HG02623 (cell line): ENCODE measurements around the gene AP5B1.

Experiments used
- ATAC-seq: cut with Tn5 transposase; IDR thresholded peaks from one replicate; pipeline ENCODE4 v1.9.1; 2021; ENCODE audit warnings: moderate library complexity; ENCODE audit not compliant: unreplicated experiment

AP5B1 gene

GRCh38 chr11:65786786-65787636 lies 6.2 kb upstream of the AP5B1 start, which contains the start of gene OVOL1:
TSS of gene OVOL1 (plus strand) at chr11:65787063. CDS start at chr11:65787374, 311 bp downstream.
- no peak for ATAC-seq

DNA sequence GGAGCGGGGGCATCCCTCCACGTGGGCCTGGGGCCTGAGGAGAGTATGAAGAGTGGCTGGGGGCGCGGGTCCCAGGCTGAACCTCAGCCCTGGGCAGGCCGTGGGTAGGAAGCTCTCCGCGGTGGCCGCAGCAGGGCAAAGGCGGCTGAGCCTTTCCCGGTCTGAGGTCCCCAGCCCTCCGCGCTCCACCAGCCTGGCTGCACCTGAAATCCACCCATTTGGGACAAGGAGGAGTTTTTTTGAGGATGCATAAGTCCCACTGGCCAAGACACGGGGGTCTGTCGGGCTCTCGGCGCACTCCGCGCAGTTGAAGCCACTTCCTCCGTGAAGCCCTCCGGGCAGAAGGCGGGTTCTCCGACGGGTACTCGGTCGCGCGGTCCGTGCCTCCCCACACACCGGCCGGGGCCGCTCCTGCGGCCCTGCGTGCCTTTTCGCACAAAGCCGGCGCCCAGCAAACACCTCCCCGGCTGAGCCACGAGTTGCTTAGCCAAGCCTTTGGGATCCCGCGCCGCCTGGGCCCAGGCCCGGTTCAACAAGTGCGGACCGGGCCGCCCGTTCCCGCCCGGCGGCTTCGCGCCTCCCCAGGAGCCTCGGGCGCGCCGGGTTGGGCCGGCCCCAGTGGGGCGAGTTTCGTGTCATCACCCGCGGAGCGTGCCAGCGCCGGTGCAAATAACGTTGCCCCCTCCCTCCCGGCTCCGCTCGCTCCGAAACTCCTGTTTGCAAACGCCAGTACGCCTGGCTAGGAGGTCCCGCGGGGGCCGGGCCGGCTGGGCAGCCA lies 5.4 kb upstream of the AP5B1 start:
- ATAC-seq = no peak

DNA sequence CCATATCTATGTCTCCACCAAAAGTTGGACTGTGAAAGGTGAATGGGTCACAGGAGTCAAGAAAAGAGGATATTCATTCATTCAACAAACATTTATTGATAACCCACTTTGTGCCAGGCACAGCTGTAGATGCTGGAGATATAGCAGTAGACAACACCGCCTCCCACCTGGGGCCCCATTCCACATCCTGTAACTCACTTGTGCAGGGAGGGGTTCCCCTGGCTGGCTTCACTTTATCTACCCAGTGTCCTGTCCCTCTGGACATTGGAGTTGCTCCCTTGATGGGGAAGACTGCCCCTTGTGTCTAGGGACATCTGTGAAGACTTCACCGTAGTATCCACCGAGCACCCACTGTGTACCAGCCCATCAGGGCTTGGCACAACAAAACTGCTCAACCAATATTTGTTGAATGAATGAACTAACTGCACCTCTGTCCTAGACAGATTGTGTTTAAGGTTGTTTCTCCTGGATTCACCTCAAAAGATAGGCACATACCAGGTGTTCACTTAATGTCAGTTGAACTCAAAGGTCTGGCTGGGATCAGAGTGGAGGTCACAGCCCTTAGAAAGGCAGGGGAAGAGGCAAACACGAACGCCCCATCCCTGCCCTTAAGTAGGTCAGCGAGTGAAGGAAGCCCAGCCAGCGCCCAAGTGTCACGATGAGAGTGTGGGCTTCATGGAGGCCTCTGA lies 4.7 kb upstream of the AP5B1 start:
- ATAC-seq = no peak

GRCh38 chr11:65782816-65783228 lies 2.0 kb upstream of the AP5B1 start:
- no peak for ATAC-seq

DNA sequence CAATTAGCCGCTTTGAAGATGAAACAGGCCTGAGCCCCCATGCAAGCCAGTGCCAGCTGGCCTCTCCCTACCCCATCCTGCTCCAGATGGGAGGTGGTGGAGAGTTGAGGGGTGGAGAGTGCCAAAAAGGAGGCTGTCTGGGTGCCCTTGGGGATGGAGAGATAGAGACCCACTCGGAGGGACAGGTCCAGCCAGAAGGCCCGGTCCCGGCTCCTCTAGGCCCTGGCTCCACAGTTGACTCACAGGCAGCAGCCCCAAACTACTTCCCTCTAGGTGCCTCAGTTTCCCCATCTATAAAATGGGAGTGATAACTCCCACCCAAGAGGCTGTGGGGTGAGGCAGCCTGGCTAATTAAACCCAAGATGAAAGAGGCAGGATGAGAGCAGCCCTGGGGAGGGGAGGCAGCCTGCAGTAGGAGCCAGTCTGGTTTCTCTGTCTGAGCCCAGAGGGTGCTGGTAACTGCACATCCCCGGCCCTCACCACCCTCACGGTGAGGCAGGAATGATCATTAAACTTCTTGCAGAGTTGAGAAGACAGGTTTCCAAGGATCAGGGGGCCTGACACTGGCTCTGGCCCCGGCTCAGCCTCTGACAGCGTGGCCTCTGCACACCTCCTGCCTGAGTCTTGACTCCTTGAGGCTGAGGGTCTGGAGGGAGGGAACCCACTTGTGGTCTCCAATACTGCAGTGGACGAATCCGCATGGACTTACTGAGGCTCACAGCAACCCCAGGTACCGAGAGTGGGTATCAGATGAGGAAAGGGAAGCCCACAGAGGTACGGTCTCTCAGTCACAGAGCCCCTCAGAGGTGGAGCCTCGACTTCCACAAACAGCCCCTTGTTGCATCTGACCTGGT lies 1.4 kb upstream of the AP5B1 start:
- ATAC-seq = no peak

DNA sequence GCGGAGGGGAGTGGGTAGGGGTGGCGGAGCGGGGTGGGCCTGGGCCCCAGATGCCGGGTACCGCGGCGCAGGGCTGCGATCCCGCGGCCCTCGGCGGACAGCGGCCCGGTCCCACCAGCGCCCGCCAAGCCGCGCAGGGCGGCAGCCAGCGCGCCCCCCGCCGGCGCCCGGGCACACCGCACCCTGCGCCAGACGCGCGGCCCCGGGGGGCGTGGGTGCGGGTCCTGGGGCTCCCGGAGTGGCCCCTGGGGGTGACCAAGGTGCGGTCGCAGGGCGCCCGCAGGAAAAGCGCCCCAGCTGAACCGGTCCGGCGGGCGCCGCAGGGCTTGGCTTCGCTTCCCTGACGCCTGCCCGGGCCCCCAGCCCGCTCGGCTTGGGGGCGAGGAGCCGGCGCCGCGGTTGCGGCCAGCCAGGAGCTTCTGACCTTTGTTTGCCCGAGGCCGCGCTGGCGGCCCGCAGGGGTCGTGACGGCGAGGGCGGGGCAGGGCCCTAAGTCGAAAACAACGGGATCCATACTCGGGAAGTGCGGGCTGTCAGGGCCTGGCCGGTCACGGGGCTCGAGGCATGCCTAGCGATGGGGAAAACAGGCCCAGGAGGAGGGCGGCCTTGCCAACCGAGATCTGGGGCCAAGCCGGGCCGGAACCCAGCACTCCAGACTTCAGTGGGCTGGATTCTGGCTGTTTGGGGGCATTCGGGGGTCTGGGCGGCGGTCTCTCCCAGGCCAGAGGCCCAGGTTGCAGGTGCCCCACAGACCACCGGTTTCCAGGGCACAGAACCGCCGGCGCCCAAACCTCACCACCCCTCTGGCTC lies 581 bp upstream of the AP5B1 start:
- peak; percentile 28 for ATAC-seq

GRCh38 chr11:65779919-65780769 lies 632 bp downstream of the AP5B1 start:
- ATAC-seq = peak; percentile 28

DNA sequence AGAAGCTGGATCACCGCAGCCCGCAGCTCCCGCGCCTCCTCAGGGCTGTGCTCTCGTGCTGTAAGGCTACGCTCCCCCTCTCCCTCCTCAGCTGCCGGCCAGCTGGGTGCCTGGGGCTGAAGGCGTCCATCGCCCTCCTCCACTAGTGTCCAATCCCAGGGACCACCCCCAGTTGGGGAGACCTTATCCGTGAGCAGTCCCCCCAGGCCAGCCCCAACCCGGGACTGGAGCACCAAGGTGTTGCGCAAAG lies 1.2 kb downstream of the AP5B1 start:
- no peak for ATAC-seq

DNA sequence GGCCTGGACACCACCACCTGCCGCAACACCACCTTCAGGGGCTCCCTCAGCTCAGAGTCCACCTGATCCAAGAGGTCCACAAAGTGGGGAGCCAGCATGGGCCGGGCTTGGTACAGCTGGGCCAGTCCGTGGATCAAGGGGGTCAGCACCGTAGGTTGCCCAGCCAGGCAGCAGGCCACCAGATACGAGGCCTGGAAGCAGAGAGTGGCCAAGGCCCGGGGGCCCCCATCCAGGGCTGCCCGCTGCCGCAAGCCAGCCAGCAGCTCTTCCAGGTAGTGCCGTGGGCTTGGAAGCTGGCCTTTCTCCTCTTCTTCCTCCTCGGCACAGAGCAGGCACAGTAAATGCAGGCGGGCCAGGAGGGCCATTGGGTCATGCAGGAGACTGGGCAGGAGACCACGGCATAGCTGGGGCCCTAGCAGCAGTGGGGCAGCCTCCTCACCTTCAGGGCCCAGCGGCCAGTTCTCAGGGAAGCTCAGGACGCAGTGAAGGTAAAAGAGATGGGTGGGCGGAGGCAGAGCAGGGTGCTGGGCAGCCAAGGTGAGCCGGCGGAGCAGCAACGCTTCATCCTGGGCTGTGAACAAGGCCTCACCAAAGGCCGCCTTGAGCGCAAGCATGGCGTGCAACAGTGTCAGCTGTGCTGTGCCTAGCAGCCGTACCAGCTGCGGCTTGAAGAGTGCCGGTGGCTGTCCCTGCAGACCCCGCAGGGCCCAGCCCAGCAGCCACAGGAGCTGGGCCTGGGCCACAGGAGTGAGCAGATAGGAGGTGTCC lies 1.7 kb downstream of the AP5B1 start:
- no peak for ATAC-seq

DNA sequence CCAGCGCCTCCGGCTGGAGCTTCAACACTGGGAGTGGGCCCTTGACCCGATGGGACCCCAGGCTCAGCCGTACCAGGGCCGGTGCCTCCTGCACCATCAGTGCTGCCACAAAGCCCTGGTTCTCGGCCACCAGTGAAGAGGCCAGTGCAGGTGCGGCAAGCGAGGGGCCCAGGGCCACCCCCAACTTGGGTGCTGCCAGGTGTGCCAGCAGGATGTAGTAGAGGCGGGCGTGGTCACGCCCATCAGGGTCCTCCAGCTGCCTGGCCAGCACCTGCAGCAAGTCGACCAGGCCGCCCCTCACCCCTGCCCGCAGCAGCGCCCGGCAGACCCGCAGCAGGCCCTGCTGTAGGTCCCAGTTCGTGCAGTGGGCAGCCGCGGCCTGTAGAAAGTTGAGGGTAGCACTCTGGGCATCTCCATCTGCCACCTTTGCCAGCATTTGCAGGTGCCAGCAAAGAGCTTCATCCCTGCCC lies 2.3 kb downstream of the AP5B1 start:
- no peak for ATAC-seq

DNA sequence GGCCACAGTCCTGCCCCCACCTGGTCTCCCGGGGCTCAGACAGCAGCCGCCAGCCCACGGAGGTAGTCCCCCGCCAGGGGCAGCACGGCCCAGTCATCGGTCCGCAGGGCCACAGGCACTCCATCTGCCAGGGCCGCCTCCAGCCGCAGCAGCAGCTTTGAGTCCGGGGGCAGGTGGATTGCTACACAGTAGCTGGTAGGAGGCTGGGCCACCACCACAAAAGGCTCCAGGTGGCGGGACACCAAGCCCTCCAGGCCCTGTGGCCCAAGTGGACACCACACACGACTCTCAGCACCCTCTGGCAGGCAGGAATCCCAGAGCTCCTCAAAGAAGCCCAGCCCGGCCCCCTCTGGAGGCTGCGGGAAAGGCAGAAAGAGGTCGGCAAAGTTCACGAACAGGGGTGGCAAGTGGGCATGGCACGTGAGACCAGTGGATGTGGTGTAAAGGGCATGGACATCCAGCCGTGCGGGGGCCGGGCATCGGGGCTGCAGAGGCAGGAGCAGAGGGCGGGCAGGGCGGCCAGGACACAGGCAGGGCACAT lies 2.9 kb downstream of the AP5B1 start:
- no peak for ATAC-seq

- ATAC-seq = no peak
These were observed 3.5 kb downstream of the AP5B1 start for GRCh38 chr11:65777241-65777640.

DNA sequence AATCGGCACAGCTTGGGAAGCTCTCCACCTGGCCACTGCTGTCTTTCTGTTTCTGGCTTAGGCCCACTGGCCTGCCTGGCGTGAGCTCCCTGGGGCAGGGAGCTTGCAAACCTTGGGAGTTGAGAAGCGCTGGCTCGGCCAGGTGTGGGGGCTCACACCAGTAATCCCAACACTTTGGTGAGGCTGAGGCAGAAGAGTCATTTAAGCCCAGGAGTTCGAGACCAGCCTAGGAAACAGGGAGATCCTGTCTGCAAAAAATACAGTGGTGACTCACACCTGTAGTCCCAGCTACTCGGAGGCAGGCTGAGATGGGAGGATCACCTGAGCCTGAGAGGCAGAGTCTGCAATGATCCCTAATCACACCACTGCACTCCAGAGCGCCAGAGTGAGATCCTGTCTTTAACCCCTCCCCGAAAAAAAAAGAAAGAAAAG lies 4.0 kb downstream of the AP5B1 start:
- ATAC-seq = no peak

- ATAC-seq = no peak
These were observed 4.6 kb downstream of the AP5B1 start for GRCh38 chr11:65776196-65776595.

DNA sequence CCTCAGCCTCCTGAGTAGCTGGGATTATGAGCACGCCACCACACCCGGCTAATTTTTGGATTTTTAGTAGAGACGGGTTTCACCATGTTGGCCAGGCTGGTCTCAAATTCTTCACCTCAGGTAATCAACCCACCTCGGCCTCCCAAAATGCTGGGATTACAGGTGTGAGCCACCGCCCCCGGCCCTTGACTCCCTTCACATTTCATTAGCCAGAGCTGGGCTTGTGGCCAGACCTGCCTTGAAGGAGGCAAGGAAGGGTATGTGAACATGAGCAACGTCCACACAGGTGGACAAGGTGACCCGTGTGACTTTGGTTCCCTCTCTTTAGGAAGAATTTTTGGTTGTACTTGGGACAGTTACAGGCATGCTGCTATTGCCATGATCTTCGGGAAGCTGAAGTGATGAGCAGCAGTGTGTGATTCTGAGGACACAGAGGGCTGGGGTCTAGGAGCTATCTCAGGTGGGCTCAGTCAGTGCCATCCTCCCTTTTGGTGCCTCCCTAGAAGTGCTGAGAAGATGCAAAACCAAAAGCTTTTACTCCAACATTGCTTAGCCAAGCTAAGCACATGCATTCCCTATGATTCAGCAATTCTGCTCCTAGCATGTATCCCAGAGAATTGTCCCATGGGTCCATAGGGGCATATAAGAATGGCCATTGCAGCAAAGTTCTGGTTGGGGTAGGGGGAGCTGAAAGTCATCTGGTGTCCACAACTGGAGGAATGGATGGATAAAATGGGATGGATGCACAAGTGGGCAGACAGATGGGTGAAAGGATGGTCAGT lies 6.1 kb downstream of the AP5B1 start:
- ATAC-seq = no peak

DNA sequence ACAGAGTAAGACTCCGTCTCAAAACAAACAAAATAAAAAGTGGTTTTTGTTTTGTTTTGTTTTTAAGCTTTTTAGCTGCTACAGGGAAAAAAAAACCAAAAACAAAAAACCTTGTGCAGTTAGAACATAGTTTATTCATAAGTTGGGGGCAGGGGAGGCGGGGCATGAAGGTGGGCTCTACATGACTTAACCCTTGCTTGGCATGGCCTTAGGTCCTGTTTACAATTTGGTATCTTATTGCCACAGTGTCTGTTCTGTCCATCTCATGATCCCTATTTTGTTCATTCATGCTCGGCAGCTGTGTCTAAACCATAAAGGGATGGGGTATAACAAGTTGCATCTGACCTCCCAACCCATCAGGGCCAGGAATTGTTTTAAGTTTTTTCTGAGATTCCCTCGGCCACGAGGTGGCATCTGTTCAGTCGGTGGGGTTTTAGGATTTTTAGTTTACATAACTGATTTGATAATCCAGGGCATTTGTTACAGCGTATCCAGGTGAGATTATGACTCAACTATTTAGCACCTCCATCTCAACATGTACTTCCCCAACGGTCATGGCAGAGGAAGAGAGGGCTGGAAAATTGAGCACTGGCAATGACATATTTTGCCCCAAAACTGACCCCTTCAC lies 6.9 kb downstream of the AP5B1 start:
- ATAC-seq = no peak
